ENCODE results near the gene ITGA7. TPM values are rescaled to one million over a fixed set of nuclear protein-coding genes. Genes with fewer than 3 reads are reported as not detected.

ITGA7 gene
- total and polyA plus RNA-seq, 5 donors from 2014 or later = 0.29 to 0.76 TPM; not detected in 3

- Mint-ChIP-seq H3K9me3 (peaks cover 0 to 3% (median 0%) of the 10 kb centered on the region in 7 donors), H3K27me3 (peaks cover 23% of the 10 kb centered on the region), H3K4me3 (no peak overlapping the region), H3K27ac (no peak overlapping the region), H3K4me1 (peaks cover 0 to 6% (median 3%) of the 10 kb centered on the region in 4 donors), H3K36me3 (no peaks in the 10 kb centered on the region)
- Histone ChIP-seq H3K4me3 (ENCODE audit: low read depth, low read length) (no peak overlapping the region), H3K4me1 (ENCODE audit: control insufficient read depth, insufficient read depth, low read length, poor library complexity, severe bottlenecking) (peaks cover 4% of the 10 kb centered on the region), H3K27ac (ENCODE audit: insufficient read depth, low read length, poor library complexity, severe bottlenecking) (no peak overlapping the region), H3K27me3 (ENCODE audit: control insufficient read depth, insufficient read depth, low read length) (no peaks in the 10 kb centered on the region), H3K9me3 (ENCODE audit: control insufficient read depth in 2 of 2, low read length in 2 of 2) (no peaks in the 10 kb centered on the region), H3K36me3 (ENCODE audit: control insufficient read depth, insufficient read depth, low read length) (no peaks in the 10 kb centered on the region)
- no peak for ATAC-seq (ENCODE audit: low read depth in 2 of 2)
- no peak for DNase-seq
Observed at GRCh38 chr12:55658635-55659391, 48.9 kb downstream of the ITGA7 start.

- Mint-ChIP-seq H3K27me3 (peaks cover 20% of the 10 kb centered on the region), H3K36me3 (no peaks in the 10 kb centered on the region)
- ATAC-seq (ENCODE audit: low read depth in 2 of 2) = no peak
Observed at GRCh38 chr12:55658212-55658611, 49.5 kb downstream of the ITGA7 start.

GRCh38 chr12:55657212-55657611 lies 50.5 kb downstream of the ITGA7 start:
- H3K4me1 ChIP-seq (ENCODE audit: control insufficient read depth, insufficient read depth, low read length, poor library complexity, severe bottlenecking) = peaks cover 4% of the 10 kb centered on the region
- peaks cover 0 to 6% (median 3%) of the 10 kb centered on the region in 4 donors for H3K4me1 Mint-ChIP-seq
- H3K27me3 ChIP-seq (ENCODE audit: control insufficient read depth, insufficient read depth, low read length) = no peaks in the 10 kb centered on the region
- no peaks in the 10 kb centered on the region for H3K36me3 ChIP-seq (ENCODE audit: control insufficient read depth, insufficient read depth, low read length)
- H3K27ac ChIP-seq (ENCODE audit: insufficient read depth, low read length, poor library complexity, severe bottlenecking) = no peak overlapping the region
- ATAC-seq (ENCODE audit: low read depth in 2 of 2) (no peak), DNase-seq (no peak)
- H3K4me3 ChIP-seq (ENCODE audit: low read depth, low read length) = no peak overlapping the region
- H3K9me3 ChIP-seq (ENCODE audit: control insufficient read depth in 2 of 2, low read length in 2 of 2) = no peaks in the 10 kb centered on the region
- peaks cover 14% of the 10 kb centered on the region for H3K27me3 Mint-ChIP-seq
- H3K9me3 Mint-ChIP-seq = peaks cover 0 to 3% (median 0%) of the 10 kb centered on the region in 7 donors
- H3K27ac Mint-ChIP-seq = peak overlapping the region in 1 of 3 donors; percentile 15
- no peak overlapping the region for H3K4me3 Mint-ChIP-seq
- H3K36me3 Mint-ChIP-seq = no peaks in the 10 kb centered on the region

More at GRCh38 chr12:55658212-55658611, 49.5 kb downstream of the ITGA7 start:
- Histone ChIP-seq H3K4me1 (ENCODE audit: control insufficient read depth, insufficient read depth, low read length, poor library complexity, severe bottlenecking) (peaks cover 4% of the 10 kb centered on the region), H3K4me3 (ENCODE audit: low read depth, low read length) (no peak overlapping the region), H3K36me3 (ENCODE audit: control insufficient read depth, insufficient read depth, low read length) (no peaks in the 10 kb centered on the region), H3K27ac (ENCODE audit: insufficient read depth, low read length, poor library complexity, severe bottlenecking) (no peak overlapping the region), H3K27me3 (ENCODE audit: control insufficient read depth, insufficient read depth, low read length) (no peaks in the 10 kb centered on the region), H3K9me3 (ENCODE audit: control insufficient read depth in 2 of 2, low read length in 2 of 2) (no peaks in the 10 kb centered on the region)
- no peak for DNase-seq
- Mint-ChIP-seq H3K9me3 (peaks cover 0 to 3% (median 0%) of the 10 kb centered on the region in 7 donors), H3K4me1 (peaks cover 0 to 6% (median 3%) of the 10 kb centered on the region in 4 donors), H3K27ac (no peak overlapping the region), H3K4me3 (no peak overlapping the region)

- Histone ChIP-seq H3K36me3 (ENCODE audit: control insufficient read depth, insufficient read depth, low read length) (no peaks in the 10 kb centered on the region), H3K27me3 (ENCODE audit: control insufficient read depth, insufficient read depth, low read length) (no peaks in the 10 kb centered on the region), H3K4me1 (ENCODE audit: control insufficient read depth, insufficient read depth, low read length, poor library complexity, severe bottlenecking) (peaks cover 4% of the 10 kb centered on the region), H3K27ac (ENCODE audit: insufficient read depth, low read length, poor library complexity, severe bottlenecking) (no peak overlapping the region), H3K9me3 (ENCODE audit: control insufficient read depth in 2 of 2, low read length in 2 of 2) (no peaks in the 10 kb centered on the region), H3K4me3 (ENCODE audit: low read depth, low read length) (no peak overlapping the region)
- H3K4me3 Mint-ChIP-seq = no peak overlapping the region
- peaks cover 0 to 6% (median 3%) of the 10 kb centered on the region in 4 donors for H3K4me1 Mint-ChIP-seq
- H3K27me3 Mint-ChIP-seq = peaks cover 15% of the 10 kb centered on the region
- DNase-seq (no peak), ATAC-seq (ENCODE audit: low read depth in 2 of 2) (no peak)
- no peak overlapping the region for H3K27ac Mint-ChIP-seq
- H3K9me3 Mint-ChIP-seq = peaks cover 0 to 3% (median 0%) of the 10 kb centered on the region in 7 donors
- H3K36me3 Mint-ChIP-seq = no peaks in the 10 kb centered on the region
Observed at GRCh38 chr12:55654511-55655214, 53.0 kb downstream of the ITGA7 start.

- H3K27ac Mint-ChIP-seq = no peak overlapping the region
- H3K9me3 Mint-ChIP-seq = peaks cover 0 to 4% (median 0%) of the 10 kb centered on the region in 7 donors
- Histone ChIP-seq H3K9me3 (ENCODE audit: control insufficient read depth in 2 of 2, low read length in 2 of 2) (no peaks in the 10 kb centered on the region), H3K27ac (ENCODE audit: insufficient read depth, low read length, poor library complexity, severe bottlenecking) (no peak overlapping the region), H3K36me3 (ENCODE audit: control insufficient read depth, insufficient read depth, low read length) (no peaks in the 10 kb centered on the region), H3K27me3 (ENCODE audit: control insufficient read depth, insufficient read depth, low read length) (no peaks in the 10 kb centered on the region), H3K4me3 (ENCODE audit: low read depth, low read length) (no peak overlapping the region), H3K4me1 (ENCODE audit: control insufficient read depth, insufficient read depth, low read length, poor library complexity, severe bottlenecking) (peaks cover 4% of the 10 kb centered on the region)
- H3K4me1 Mint-ChIP-seq = peaks cover 0 to 6% (median 3%) of the 10 kb centered on the region in 4 donors
- H3K36me3 Mint-ChIP-seq = no peaks in the 10 kb centered on the region
- H3K4me3 Mint-ChIP-seq = no peak overlapping the region
- ATAC-seq (ENCODE audit: low read depth in 2 of 2) (no peak), DNase-seq (no peak)
- peaks cover 15% of the 10 kb centered on the region for H3K27me3 Mint-ChIP-seq
Observed at GRCh38 chr12:55653031-55653430, 54.7 kb downstream of the ITGA7 start.

- Histone ChIP-seq H3K27ac (ENCODE audit: insufficient read depth, low read length, poor library complexity, severe bottlenecking) (no peak overlapping the region), H3K36me3 (ENCODE audit: control insufficient read depth, insufficient read depth, low read length) (no peaks in the 10 kb centered on the region), H3K27me3 (ENCODE audit: control insufficient read depth, insufficient read depth, low read length) (no peaks in the 10 kb centered on the region), H3K4me3 (ENCODE audit: low read depth, low read length) (no peak overlapping the region), H3K9me3 (ENCODE audit: control insufficient read depth in 2 of 2, low read length in 2 of 2) (no peaks in the 10 kb centered on the region), H3K4me1 (ENCODE audit: control insufficient read depth, insufficient read depth, low read length, poor library complexity, severe bottlenecking) (peaks cover 4% of the 10 kb centered on the region)
- Mint-ChIP-seq H3K4me1 (peaks cover 0 to 6% (median 3%) of the 10 kb centered on the region in 4 donors), H3K9me3 (peaks cover 0 to 4% (median 0%) of the 10 kb centered on the region in 7 donors), H3K4me3 (no peak overlapping the region), H3K27me3 (peaks cover 13% of the 10 kb centered on the region), H3K27ac (no peak overlapping the region), H3K36me3 (no peaks in the 10 kb centered on the region)
- ATAC-seq (ENCODE audit: low read depth in 2 of 2) = peak; percentile 39 to 60
- DNase-seq = no peak
Observed at GRCh38 chr12:55652352-55652751, 55.4 kb downstream of the ITGA7 start.

GRCh38 chr12:55651299-55651683 lies 56.4 kb downstream of the ITGA7 start:
- peaks cover 8% of the 10 kb centered on the region for H3K27me3 Mint-ChIP-seq
- H3K27ac Mint-ChIP-seq = no peak overlapping the region
- no peak overlapping the region for H3K4me3 Mint-ChIP-seq
- Histone ChIP-seq H3K36me3 (ENCODE audit: control insufficient read depth, insufficient read depth, low read length) (no peaks in the 10 kb centered on the region), H3K9me3 (ENCODE audit: control insufficient read depth in 2 of 2, low read length in 2 of 2) (no peaks in the 10 kb centered on the region), H3K27me3 (ENCODE audit: control insufficient read depth, insufficient read depth, low read length) (no peaks in the 10 kb centered on the region), H3K27ac (ENCODE audit: insufficient read depth, low read length, poor library complexity, severe bottlenecking) (no peak overlapping the region), H3K4me3 (ENCODE audit: low read depth, low read length) (no peak overlapping the region), H3K4me1 (ENCODE audit: control insufficient read depth, insufficient read depth, low read length, poor library complexity, severe bottlenecking) (peaks cover 7% of the 10 kb centered on the region)
- H3K36me3 Mint-ChIP-seq = no peaks in the 10 kb centered on the region
- peaks cover under 1 to 5% (median 3%) of the 10 kb centered on the region in 4 donors for H3K4me1 Mint-ChIP-seq
- H3K9me3 Mint-ChIP-seq = peaks cover 0 to 4% (median 0%) of the 10 kb centered on the region in 7 donors
- no peak for DNase-seq
- ATAC-seq (ENCODE audit: low read depth in 2 of 2) = no peak

All from CD4-positive, CD25-positive, alpha-beta regulatory T cell (primary cell).